ENCODE results near the gene STK24. TPM values are rescaled to one million over a fixed set of nuclear protein-coding genes. Genes with fewer than 3 reads are reported as not detected.

The STK24 gene
- total and polyA plus RNA-seq, 2 of the 4 experiments (the other 2 are of a cell fraction), result 29.2 to 43.4 TPM

DNA sequence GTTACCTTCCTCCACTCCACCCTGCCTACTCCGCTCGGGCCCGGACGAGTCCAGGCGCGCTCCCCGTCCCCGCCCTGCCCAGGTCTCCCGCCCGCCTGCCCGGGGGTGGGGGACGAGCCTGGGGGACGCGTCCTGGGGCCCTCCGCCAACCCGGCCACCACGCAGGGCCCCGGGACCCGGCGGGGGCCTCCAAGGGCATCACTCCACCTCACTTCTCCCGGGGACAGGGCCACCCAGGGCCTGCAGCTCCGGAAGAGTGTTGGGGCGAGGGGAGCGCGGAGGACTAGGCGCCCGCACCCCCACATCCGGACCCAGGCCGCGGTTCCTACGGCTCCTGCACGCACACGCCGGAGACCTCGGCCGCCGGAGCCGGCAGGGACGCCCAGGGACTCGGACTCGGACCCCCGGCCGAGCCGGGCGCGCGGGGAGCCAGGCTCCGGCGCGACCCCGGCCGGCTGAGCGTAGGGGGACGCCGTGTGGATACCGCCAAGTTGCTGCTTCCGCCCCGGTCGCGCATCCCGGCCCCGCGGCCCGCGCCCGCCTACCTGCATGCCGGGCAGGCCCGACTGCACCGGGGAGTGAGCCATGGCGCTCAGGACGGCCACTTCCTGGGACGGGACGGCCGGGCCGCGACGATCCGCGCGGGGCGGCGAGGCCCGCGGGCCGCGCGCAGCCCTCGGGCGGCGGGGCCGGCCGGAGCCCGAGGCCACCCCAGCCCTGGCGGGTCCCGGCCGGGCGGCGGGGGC is 534 bp downstream of the STK24 start:
- DNase-seq, result no peak
- Histone ChIP-seq H3K4ac (ENCODE audit: low read depth, low read length) (peak overlapping the region; percentile 83; the same call in 1 of the 2 replicates), H2AFZ (replicated peaks; ENCODE audit: low read length, poor library complexity) (peak overlapping the region; percentile 86), H3K79me1 (ENCODE audit: low read depth in 1 of 2, low read length in 2 of 2) (peaks cover 8 to 46% of the 10 kb centered on the region in 2 experiments; a peak in 3 of 4 replicates), H3K4me1 (ENCODE audit: control insufficient read depth, insufficient read depth, low read length) (peaks cover 9% of the 10 kb centered on the region), H2BK15ac (ENCODE audit: low read depth, low read length) (no peak overlapping the region), H4K8ac (ENCODE audit: low read depth in 2 of 2, low read length in 2 of 2) (peak overlapping the region in 1 of 2 experiments; percentile 27; a peak in 1 of 4 replicates), H3K4me2 (ENCODE audit: low read depth, low read length) (peak overlapping the region; percentile 93), H2BK20ac (ENCODE audit: low read depth, low read length) (no peak overlapping the region), H3K9ac (ENCODE audit: low read depth, low read length) (peak overlapping the region; percentile 95), H2AK5ac (ENCODE audit: low read depth, low read length) (no peak overlapping the region), H3K23ac (ENCODE audit: low read depth, low read length) (peak overlapping the region; percentile 95; the same call in 1 of the 2 replicates), H3K56ac (ENCODE audit: extremely low read depth, insufficient read depth, low read length) (no peak overlapping the region; the same call in 1 of the 2 replicates), H2BK5ac (ENCODE audit: low read depth, low read length, poor library complexity, severe bottlenecking) (peak overlapping the region; percentile 87), H4K5ac (ENCODE audit: low read depth, low read length) (no peak overlapping the region), H3K18ac (ENCODE audit: low read depth, low read length) (no peak overlapping the region; the same call in 1 of the 2 replicates), H3K36me3 (ENCODE audit: control insufficient read depth, insufficient read depth, low read length) (no peaks in the 10 kb centered on the region), H3K27me3 (ENCODE audit: control insufficient read depth, insufficient read depth, low read length) (no peaks in the 10 kb centered on the region), H3K4me3 (ENCODE audit: insufficient read depth, low read depth, low read length) (peak overlapping the region; percentile 74), H3K9me3 (ENCODE audit: control insufficient read depth, insufficient read depth, low read length) (no peaks in the 10 kb centered on the region), H2AK9ac (replicated peaks; ENCODE audit: low read depth, low read length, poor library complexity) (peak overlapping the region; percentile 94), H3K14ac (replicated peaks; ENCODE audit: low read depth, low read length) (peak overlapping the region; percentile 96), H2BK120ac (ENCODE audit: low read depth, low read length) (peak overlapping the region; percentile 10; the same call in 1 of the 2 replicates), H3K9me1 (ENCODE audit: insufficient read depth, low read length) (peaks cover 11% of the 10 kb centered on the region), H4K20me1 (ENCODE audit: insufficient read depth, low read length) (peaks cover 47% of the 10 kb centered on the region), H4K91ac (ENCODE audit: insufficient read depth, low read depth, low read length) (peak overlapping the region; percentile 51; the same call in 1 of the 2 replicates), H3K27ac (ENCODE audit: insufficient read depth, low read length) (peak overlapping the region; percentile 73)
- dilution Hi-C loops (cut with HindIII; ENCODE audit: low sequenced_read_pairs, unreplicated experiment), result no loop called here
- WGBS, 2 experiments (ENCODE audit: extremely low coverage in 2 of 2, insufficient read length in 1 of 2), result 0% methylated on average over 9 of the region's 98 CpGs; no CpG with 5 or more reads in 1 of the 2 experiments
- ChIA-PET CTCF (no interaction called here), POLR2A (ENCODE audit: unreplicated experiment) (no interaction called here)
- peak; percentile 12; the same call in 1 of the 2 replicates for TF ChIP-seq MAZ (IDR thresholded peaks at IDR 0.05; ENCODE audit: borderline replicate concordance, low read depth, low read length)
- no peak for TF ChIP-seq RCOR1 (IDR thresholded peaks at IDR 0.05; ENCODE audit: insufficient replicate concordance, low read length)
- no peak for TF ChIP-seq NFE2L2 (IDR thresholded peaks at IDR 0.05; ENCODE audit: low read depth, low read length)
- no peak for TF ChIP-seq ELK1 (IDR thresholded peaks at IDR 0.05; ENCODE audit: borderline replicate concordance, low read depth, low read length)
- no peak; the same call in 1 of the 2 replicates for TF ChIP-seq POLR2A (IDR thresholded peaks at IDR 0.05; ENCODE audit: low read depth, low read length)
- TF ChIP-seq CEBPB (IDR thresholded peaks at IDR 0.05; ENCODE audit: low read depth, low read length), result no peak
- TF ChIP-seq RFX5 (IDR thresholded peaks at IDR 0.05; ENCODE audit: low read depth, low read length), result no peak
- peak; percentile 19 for ATAC-seq (ENCODE audit: low read depth)
- in situ Hi-C loops (cut with MboI; ENCODE audit: low sequenced_read_pairs), result loop anchor here (5.0 kb wide), 1 partner anchor 76 kb away; no protein-coding TSS in a partner anchor
- no TSS peak for BruUV-seq (replicated peaks)
- intact Hi-C loops (cut with micrococcal nuclease), result loop anchor here (2.0 to 5.0 kb wide), 5 partner anchors 69 to 266 kb away; no protein-coding TSS in a partner anchor
